K562 (cell line): Measurements from ENCODE around the gene FRAT2. TPM values are rescaled to one million over a fixed set of nuclear protein-coding genes. Genes with fewer than 3 reads are reported as not detected.

Experiments
- ATAC-seq: fragments of 200-7000 bp; cut with Tn5 transposase; 3 replicates; pipeline ENCODE4 v1.9.1; 2020; ENCODE audit warnings: moderate library complexity
- BruUV-seq: library from RNA; stranded (reverse); fragments of 400-500 nt; replicated peaks from 2 replicates; lab custom pipeline; 2021; lab: Mats Ljungman, UMichigan
- CTCF ChIA-PET: fragments of 300-600 bp; formaldehyde crosslinking; extraction: SDS; loops from one replicate; lab custom pipeline; 2021; ENCODE audit warnings: low intra/inter-chr PET ratio; lab: Yijun Ruan, JAX
- POLR2A ChIA-PET: fragments of 300-600, 350-650 bp; sonication (Branson Sonifier 250); formaldehyde crosslinking; extraction: SDS; loops from one replicate; lab custom pipeline; 2021; ENCODE audit warnings: antibody characterized with exemption, inconsistent platforms; lab: Yijun Ruan, JAX
- DNase-seq, 4 experiments: peaks; one replicate each; pipeline versions ENCODE4 v3.0.0 to v3.0.0-alpha.2; 2011 to 2018; ENCODE audit warnings: low spot score in 3 of 4, mixed read lengths in 3 of 4; ENCODE audit errors: extremely low read depth in 1 of 4
- FAIRE-seq: peaks from 2 replicates; lab custom pipeline; 2011; peaks lifted over from hg19 to GRCh38; lab: Jason Lieb, UNC
- H2AFZ ChIP-seq: 2 replicates; pipeline ENCODE4 v1.6.0; 2011; ENCODE audit warnings: low read depth, low read length, control low read depth, inconsistent platforms
- H3K27ac ChIP-seq: fragments of 200-600 bp; 3 replicates; pipeline ENCODE4 v1.8.0; 2011; ENCODE audit warnings: low read depth, mild to moderate bottlenecking, control low read depth, inconsistent platforms, low read length, moderate library complexity, mixed read lengths; ENCODE audit errors: extremely low read depth
- H3K27me3 ChIP-seq, 2 experiments: fragments of 300-600 bp in 1 of 2; 2 replicates in 1 of 2; 3 replicates in 1 of 2; pipeline versions ENCODE4 v1.6.0 to v1.8.0; 2011; ENCODE audit warnings: inconsistent platforms in 2 of 2, low read length in 2 of 2, mild to moderate bottlenecking in 1 of 2, mixed read lengths in 1 of 2, moderate library complexity in 1 of 2; ENCODE audit not compliant: control insufficient read depth in 2 of 2, insufficient read depth in 2 of 2
- H3K36me3 ChIP-seq: fragments of 300-600 bp; 3 replicates; pipeline ENCODE4 v1.8.0; 2011; ENCODE audit warnings: mild to moderate bottlenecking, low read length, inconsistent platforms; ENCODE audit not compliant: control insufficient read depth, insufficient read depth
- H3K4me1 ChIP-seq, 2 experiments: fragments of 200-600 bp in 1 of 2; replicated peaks in 1 of 2; 2 replicates in 1 of 2; 3 replicates in 1 of 2; pipeline versions ENCODE4 v1.5.1 to v1.8.0; 2011; ENCODE audit warnings: inconsistent platforms in 2 of 2, low read length in 2 of 2, mild to moderate bottlenecking in 1 of 2, mixed read lengths in 1 of 2, moderate library complexity in 1 of 2; ENCODE audit not compliant: control insufficient read depth in 2 of 2, insufficient read depth in 2 of 2
- H3K4me2 ChIP-seq: 2 replicates; pipeline ENCODE4 v1.6.1; 2011; ENCODE audit warnings: low read length, control low read depth, inconsistent platforms, mixed read lengths; ENCODE audit not compliant: insufficient read depth
- H3K4me3 ChIP-seq: fragments of 200-600 bp; sonication (generic), shearing (Covaris generic); 2 replicates; pipeline ENCODE4 v1.5.1; 2016; ENCODE audit warnings: control low read depth, inconsistent platforms
- H3K79me2 ChIP-seq: fragments of 200-600 bp; 3 replicates; pipeline ENCODE4 v1.8.0; 2011; ENCODE audit warnings: low read length, inconsistent platforms; ENCODE audit not compliant: control insufficient read depth, insufficient read depth
- H3K9ac ChIP-seq, 2 experiments: 2 replicates each; pipeline versions ENCODE4 v1.6.0 to v1.6.1; 2011; ENCODE audit warnings: low read depth in 2 of 2, low read length in 2 of 2, control low read depth in 1 of 2, inconsistent platforms in 1 of 2, mild to moderate bottlenecking in 1 of 2, mixed read lengths in 1 of 2; ENCODE audit not compliant: insufficient read depth in 1 of 2
- H3K9me1 ChIP-seq: one replicate; pipeline ENCODE4 v1.6.0; 2011; ENCODE audit warnings: inconsistent platforms, mild to moderate bottlenecking, low read length, moderate library complexity; ENCODE audit not compliant: control insufficient read depth, insufficient read depth
- H3K9me3 ChIP-seq: replicated peaks from 2 replicates; pipeline ENCODE4 v1.5.1; 2011; ENCODE audit warnings: low read depth, low read length, inconsistent platforms; ENCODE audit not compliant: control insufficient read depth, insufficient read depth
- H4K20me1 ChIP-seq: replicated peaks from 2 replicates; pipeline ENCODE4 v1.6.1; 2011; ENCODE audit warnings: low read length, inconsistent platforms, mixed read lengths; ENCODE audit not compliant: control insufficient read depth, insufficient read depth
- BHLHE40 ChIP-seq: IDR thresholded peaks from 2 replicates; pipeline ENCODE4 v1.6.1; 2011; ENCODE audit warnings: low read length, improper control_type of control experiment
- NR2C1 ChIP-seq, 2 experiments: fragments of 450-650 bp; IDR thresholded peaks; 2 replicates each; pipeline ENCODE4 v1.6.1; 2017; ENCODE audit warnings: mild to moderate bottlenecking in 2 of 2, antibody characterized with exemption in 1 of 2, inconsistent platforms in 1 of 2, missing compliant biosample characterization in 1 of 2, missing genetic modification characterization in 1 of 2
- POLR2G ChIP-seq: fragments of 200-400 bp; formaldehyde crosslinking; IDR thresholded peaks from 2 replicates; pipeline ENCODE4 v1.6.1; 2017; ENCODE audit warnings: low read depth, mild to moderate bottlenecking, antibody characterized with exemption, low read length, moderate library complexity
- TAF1 ChIP-seq: IDR thresholded peaks from 2 replicates; pipeline ENCODE4 v1.6.1; 2011; ENCODE audit warnings: mild to moderate bottlenecking, low read length, moderate library complexity; ENCODE audit not compliant: insufficient read depth, control insufficient read depth, severe bottlenecking; ENCODE audit errors: extremely low read depth
- ZNF785 ChIP-seq: fragments of 250-450 bp; sonication (Bioruptor Pico); IDR thresholded peaks from 2 replicates; pipeline ENCODE4 v1.4.0; 2020; ENCODE audit warnings: mild to moderate bottlenecking
- WGBS: fragments of 100-300 bp; shearing (Covaris generic); methylation state at CpG from one replicate; pipeline ENCODE4 v1.1.6; 2016; ENCODE audit warnings: low coverage, mixed read lengths; ENCODE audit not compliant: insufficient coverage; ENCODE audit errors: missing lambda C conversion rate; 5-methylcytosine and 5-hydroxymethylcytosine counted together
- in situ Hi-C: fragments of 300-500 bp; cut with MboI; formaldehyde crosslinking; loops from 4 replicates; pipeline ENCODE4 v1.15.0; 2018; ENCODE audit warnings: inconsistent platforms, mixed read lengths
- intact Hi-C: fragments of 100-400 bp; cut with micrococcal nuclease; formaldehyde crosslinking; loops from 2 replicates; pipeline ENCODE4 v1.14.2; 2022
- polyA plus RNA-seq, 8 experiments: library from polyadenylated mRNA; depleted of rRNA in 4 of 8; stranded (reverse) in 5 of 8; unstranded in 3 of 8; fragments of >200 nt; fragmentation: Nextera tagmentation in 2 of 8; fragmentation: Illumina TruSeq in 1 of 8; extraction: Ambion mirVana in 2 of 8; extraction: Trizol in 1 of 8; gene quantifications; 2 replicates each; pipeline versions ENCODE4 v1.2.1 to v1.2.3, GENCODE V29; 2011 to 2014; ENCODE audit warnings: inconsistent platforms in 1 of 8, missing spikeins in 1 of 8
- total RNA-seq, 7 experiments: library from RNA; depleted of rRNA in 6 of 7; stranded (reverse); fragments of >200 nt in 6 of 7; fragmentation: Illumina TruSeq in 2 of 7; extraction: Trizol in 2 of 7; gene quantifications; 2 replicates each; pipeline versions ENCODE4 v1.2.1 to v1.2.3, GENCODE V29; 2011 to 2021; ENCODE audit warnings: low replicate concordance in 1 of 7

Gene FRAT2
- total and polyA plus RNA-seq, 9 of the 15 experiments (the other 6 are each of a cell fraction or from before 2014, with no cell fraction given) = 4.3 to 31.7 (median 19.5) TPM

- H3K27me3 ChIP-seq = no peaks in the 10 kb centered on the region
- intact Hi-C loops = no loop called here
- TF ChIP-seq TAF1 (no peak), NR2C1 (IDR thresholded peaks at IDR 0.05) (no peak), NR2C1 (tag; IDR thresholded peaks at IDR 0.05) (no peak), BHLHE40 (no peak), ZNF785 (CRISPR knock-in tag) (no peak), POLR2G (no peak)
- TF ChIP-seq, all 486 proteins: peak for 0
- H3K4me3 ChIP-seq = no peak overlapping the region
- H2AFZ ChIP-seq = no peak overlapping the region
- no peak overlapping the region for H3K9ac ChIP-seq
- peaks cover 75% of the 10 kb centered on the region for H3K36me3 ChIP-seq
- H3K9me1 ChIP-seq = no peaks in the 10 kb centered on the region
- no peaks in the 10 kb centered on the region for H4K20me1 ChIP-seq
- DNase-seq (no peak), FAIRE-seq (no peak), ATAC-seq (no peak)
- POLR2A ChIA-PET = no interaction called here
- no peaks in the 10 kb centered on the region for H3K79me2 ChIP-seq
- no peaks in the 10 kb centered on the region for H3K9me3 ChIP-seq
- no TSS peak for BruUV-seq
- H3K4me1 ChIP-seq = peaks cover 0 to 3% of the 10 kb centered on the region in 2 experiments; a peak in 1 of 5 replicates
- H3K4me2 ChIP-seq = no peak overlapping the region
- in situ Hi-C loops = no loop called here
- WGBS = 89% methylated on average over 4 of the region's 8 CpGs
- H3K27ac ChIP-seq = no peak overlapping the region
- CTCF ChIA-PET = no interaction called here
These were observed 46.0 kb upstream of the FRAT2 start for GRCh38 chr10:97380516-97380915.
